ENCODE results near the gene RHOB.
A peak's percentile ranks its signal among the peaks of the same experiment; 100 is the strongest.
"Not testable (repeated sequence)": the region's sequence is repeated elsewhere in the genome, so short reads cannot be mapped to it uniquely, and the experiment has no call there.

RHOB gene

DNA sequence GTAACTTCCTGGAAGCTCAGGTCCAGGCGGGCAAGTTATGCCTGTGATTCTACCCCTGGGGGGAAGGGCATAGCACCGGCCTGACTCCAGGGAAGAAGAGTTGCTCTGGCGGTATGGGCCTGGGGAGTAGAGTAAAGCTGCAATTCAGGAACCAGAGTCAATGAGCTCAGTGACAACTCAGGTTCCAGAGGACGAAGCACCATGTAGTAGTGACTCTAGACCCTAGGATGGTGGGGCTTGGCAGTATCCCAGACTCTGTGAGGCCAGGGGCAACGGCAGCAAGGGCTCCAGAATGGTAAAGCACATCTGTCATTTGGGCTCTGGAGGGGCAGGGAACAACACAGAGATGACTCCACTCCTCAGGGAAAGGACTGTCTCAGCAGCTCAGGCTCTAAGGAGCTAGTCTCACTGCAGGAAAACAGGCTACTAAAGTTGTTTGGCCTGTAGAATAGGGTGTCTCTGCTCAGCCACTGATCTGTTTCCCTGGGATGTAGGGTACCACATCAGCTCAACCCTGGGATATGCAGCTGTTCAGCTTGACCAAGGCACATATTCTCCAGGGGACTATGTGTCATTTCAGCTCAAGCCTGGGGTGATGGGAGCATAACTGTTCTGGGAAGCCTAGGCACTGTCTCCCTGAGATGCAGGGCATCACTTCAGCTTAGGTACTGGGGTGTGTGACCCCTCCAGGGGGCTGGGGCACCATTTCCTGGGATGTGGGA is 36.2 kb upstream of the RHOB start:
- peaks cover 32 to 76% (median 43%) of the 10 kb centered on the region in 11 experiments for H3K9me3 ChIP-seq (replicated peaks in 1 of 11)
- no peak overlapping the region for H3K9ac ChIP-seq
- H3K36me3 ChIP-seq = peaks cover 0 to 6% (median 0%) of the 10 kb centered on the region in 11 experiments; a peak in 1 of 22 replicates
- H3K27me3 ChIP-seq = no peaks in the 10 kb centered on the region
- no peak overlapping the region for H3K27ac ChIP-seq
- TF ChIP-seq Cebpa-rat (IDR thresholded peaks at IDR 0.05) = no peak
- peak overlapping the region in 2 of 11 experiments; percentile 10 to 47; a peak in 2 of 22 replicates for H3K4me2 ChIP-seq
- no peak overlapping the region for H3K4me3 ChIP-seq
- no peaks in the 10 kb centered on the region for H4K20me1 ChIP-seq
- H3K4me1 ChIP-seq = peaks cover 4 to 32% (median 8%) of the 10 kb centered on the region in 10 experiments; a peak in 19 of 20 replicates

DNA sequence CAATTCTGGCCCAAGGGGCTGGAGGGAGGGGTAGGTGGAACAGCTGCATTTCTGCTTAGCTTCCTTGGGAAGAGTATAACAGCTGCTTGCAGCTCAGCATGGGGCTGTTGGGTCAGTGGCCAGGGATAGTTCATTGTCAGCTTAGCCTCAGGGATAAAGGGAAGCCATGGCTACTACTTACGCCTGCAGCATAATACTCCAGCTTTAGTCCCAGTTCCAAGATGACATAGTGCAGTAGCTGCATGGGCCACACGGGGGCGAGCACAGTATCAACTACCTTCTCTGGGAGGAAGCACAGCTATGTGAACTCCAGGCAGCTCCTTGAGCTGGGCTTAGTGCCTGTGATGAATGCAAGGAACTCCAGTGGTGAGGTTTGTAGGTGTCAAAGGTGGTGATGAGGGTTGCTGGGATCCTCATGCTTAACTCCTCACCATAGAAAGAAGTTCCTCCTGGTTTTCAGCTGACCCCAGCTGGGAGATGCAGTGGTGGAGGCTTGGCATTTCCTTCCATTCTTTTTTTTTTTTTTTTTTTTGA is 35.4 kb upstream of the RHOB start:
- no peak for TF ChIP-seq Cebpa-rat (IDR thresholded peaks at IDR 0.05)
- peak overlapping the region in 3 of 11 experiments; percentile 21 to 47 (median 36); a peak in 5 of 22 replicates for H3K4me2 ChIP-seq

DNA sequence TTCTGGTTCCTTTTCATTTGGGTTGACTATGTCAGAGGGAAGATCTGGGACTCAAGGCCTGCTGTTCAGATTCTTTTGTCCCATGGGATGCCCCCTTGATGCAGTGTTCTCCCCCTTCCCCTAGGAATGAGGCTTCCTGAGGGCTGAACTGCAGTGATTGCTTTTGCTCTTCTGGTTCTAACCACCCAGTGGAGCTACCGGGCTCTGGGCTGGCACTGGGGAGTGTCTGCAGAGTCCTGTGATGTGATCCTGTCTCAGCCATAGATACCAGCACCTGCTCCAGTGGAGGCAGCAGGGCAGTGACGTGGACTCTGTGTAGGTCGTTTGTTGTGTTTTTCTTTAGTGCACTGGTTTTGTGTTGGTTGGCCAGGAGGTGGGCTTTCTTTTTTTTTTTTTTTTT is 32.1 kb upstream of the RHOB start:
- Histone ChIP-seq H3K27ac (no peak overlapping the region), H4K20me1 (no peaks in the 10 kb centered on the region), H3K36me3 (peaks cover 0 to 6% (median 0%) of the 10 kb centered on the region in 11 experiments; a peak in 1 of 22 replicates), H3K4me3 (no peak overlapping the region), H3K4me1 (peaks cover 20 to 73% (median 25%) of the 10 kb centered on the region in 10 experiments), H3K9me3 (replicated peaks in 1 of 11) (peaks cover 8 to 54% (median 26%) of the 10 kb centered on the region in 11 experiments), H3K9ac (no peak overlapping the region), H3K4me2 (peak overlapping the region in 3 of 11 experiments; percentile 13 to 69 (median 54); a peak in 3 of 22 replicates), H3K27me3 (no peaks in the 10 kb centered on the region)
- TF ChIP-seq Cebpa-rat (IDR thresholded peaks at IDR 0.05) = no peak

More for the DNA sequence above, 35.4 kb upstream of the RHOB start:
- H3K36me3 ChIP-seq = peaks cover 0 to 6% (median 0%) of the 10 kb centered on the region in 11 experiments; a peak in 1 of 22 replicates
- H4K20me1 ChIP-seq = no peaks in the 10 kb centered on the region
- H3K4me1 ChIP-seq = peaks cover 11 to 39% (median 15%) of the 10 kb centered on the region in 10 experiments
- H3K4me3 ChIP-seq = no peak overlapping the region
- H3K9ac ChIP-seq = no peak overlapping the region
- no peaks in the 10 kb centered on the region for H3K27me3 ChIP-seq
- peaks cover 32 to 78% (median 45%) of the 10 kb centered on the region in 11 experiments for H3K9me3 ChIP-seq (replicated peaks in 1 of 11)
- no peak overlapping the region for H3K27ac ChIP-seq

DNA sequence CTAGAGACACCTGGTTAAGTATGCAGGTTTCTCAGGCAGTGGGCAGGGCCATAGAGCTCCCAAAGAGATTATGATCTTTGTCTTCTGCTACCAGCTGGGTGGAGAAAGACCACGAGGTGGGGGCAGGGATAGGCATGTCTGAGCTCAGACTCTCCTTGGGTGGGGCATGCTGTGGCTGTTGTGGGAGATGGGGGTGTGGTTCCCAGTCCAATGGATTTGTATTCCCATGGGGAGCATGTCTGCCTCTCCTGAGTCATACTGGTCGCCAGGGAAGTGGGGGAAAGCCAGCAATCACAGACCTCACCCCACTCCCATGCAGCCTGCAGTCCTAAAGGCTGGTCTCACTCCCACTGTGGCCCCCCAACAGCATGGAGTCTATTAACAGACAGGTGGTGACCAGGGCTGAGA is 31.4 kb upstream of the RHOB start:
- Histone ChIP-seq H3K4me2 (peak overlapping the region; percentile 28 to 83 (median 52); a peak in 18 of 22 replicates), H3K27me3 (no peaks in the 10 kb centered on the region), H3K4me3 (0 out of 20 replicates have a peak overlapping the region, but pooled peaks of 1 of the 10 experiments have one; percentile 8), H3K36me3 (peaks cover 0 to under 1% (median 0%) of the 10 kb centered on the region in 11 experiments; a peak in 1 of 22 replicates), H3K9ac (no peak overlapping the region), H3K4me1 (peaks cover 20 to 80% (median 25%) of the 10 kb centered on the region in 10 experiments), H3K9me3 (replicated peaks in 1 of 11) (peaks cover under 1 to 47% (median 19%) of the 10 kb centered on the region in 11 experiments), H3K27ac (peak overlapping the region in 4 of 11 experiments; percentile 23 to 60 (median 40); a peak in 5 of 22 replicates), H4K20me1 (no peaks in the 10 kb centered on the region)
- no peak for TF ChIP-seq Cebpa-rat (IDR thresholded peaks at IDR 0.05)

DNA sequence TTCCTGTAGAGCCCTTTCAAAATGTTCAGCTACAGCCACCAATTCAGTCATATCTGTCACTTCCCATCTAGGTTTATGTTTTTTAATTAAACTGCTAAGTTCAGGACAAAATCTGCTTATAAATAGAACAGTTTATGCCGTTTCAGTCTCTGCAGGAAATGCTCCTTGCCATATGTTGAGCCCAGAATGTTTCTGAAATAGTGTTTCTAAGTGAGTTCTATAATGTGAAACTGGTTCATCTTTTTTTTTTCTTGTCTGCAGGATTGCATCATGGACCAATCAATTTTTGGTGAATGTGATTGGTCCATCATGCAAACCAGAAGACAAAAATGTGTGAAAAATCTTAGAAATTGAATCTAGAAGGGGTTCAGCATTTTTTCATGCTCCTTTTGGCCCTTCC is 30.2 kb upstream of the RHOB start:
- Histone ChIP-seq H3K27me3 (no peaks in the 10 kb centered on the region), H4K20me1 (no peaks in the 10 kb centered on the region), H3K9me3 (replicated peaks in 1 of 11) (peaks cover 0 to 36% (median 14%) of the 10 kb centered on the region in 11 experiments; a peak in 17 of 22 replicates), H3K4me1 (peaks cover 20 to 81% (median 22%) of the 10 kb centered on the region in 10 experiments), H3K4me3 (no peak overlapping the region), H3K9ac (peak overlapping the region in 4 of 11 experiments; percentile 11 to 45 (median 41); a peak in 4 of 22 replicates), H3K27ac (peak overlapping the region in 5 of 11 experiments; percentile 26 to 61 (median 44); a peak in 7 of 22 replicates), H3K4me2 (peak overlapping the region; percentile 20 to 83 (median 54)), H3K36me3 (no peaks in the 10 kb centered on the region)
- TF ChIP-seq Cebpa-rat (IDR thresholded peaks at IDR 0.05) = 0 out of 22 replicates have a peak, but pooled peaks of 1 of the 11 experiments have one; percentile 49

DNA sequence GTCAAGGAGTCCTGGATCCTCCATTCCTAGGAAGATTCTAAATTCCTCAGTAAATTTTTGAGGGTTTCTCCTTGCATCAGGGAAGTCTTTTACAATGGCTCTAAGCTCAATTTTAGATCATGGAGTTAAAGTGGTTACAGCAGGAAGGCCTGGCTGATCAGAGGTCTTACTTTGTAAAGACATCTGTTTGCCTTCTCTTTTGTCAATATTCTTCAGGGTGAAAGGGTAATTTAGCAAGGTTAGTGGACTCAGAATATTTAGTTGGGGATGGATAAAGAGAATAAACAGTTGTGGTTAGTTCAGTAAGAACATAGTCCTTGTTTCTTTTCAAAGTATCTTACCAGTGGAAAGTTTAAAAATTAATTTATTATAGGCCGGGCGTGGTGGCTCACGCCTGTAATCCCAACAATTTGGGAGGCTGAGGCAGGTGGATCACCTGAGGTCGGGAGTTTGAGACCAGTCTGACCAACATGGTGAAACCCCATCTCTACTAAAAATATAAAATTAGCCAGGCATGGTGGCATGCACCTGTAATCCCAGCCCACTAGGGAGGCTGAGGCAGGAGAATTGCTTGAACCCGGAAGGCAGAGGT is 29.5 kb upstream of the RHOB start:
- H3K9ac ChIP-seq, H3K36me3 ChIP-seq, H4K20me1 ChIP-seq, H3K27me3 ChIP-seq, H3K4me3 ChIP-seq: not testable (repeated sequence)
- Histone ChIP-seq H3K4me1 (peaks cover 20 to 81% (median 22%) of the 10 kb centered on the region in 10 experiments), H3K9me3 (replicated peaks in 1 of 11) (peaks cover 0 to 30% (median 14%) of the 10 kb centered on the region in 11 experiments; a peak in 17 of 22 replicates), H3K4me2 (peak overlapping the region; percentile 20 to 83 (median 54); a peak in 21 of 22 replicates), H3K27ac (peak overlapping the region in 3 of 11 experiments; percentile 41 to 61 (median 60); a peak in 4 of 22 replicates)

DNA sequence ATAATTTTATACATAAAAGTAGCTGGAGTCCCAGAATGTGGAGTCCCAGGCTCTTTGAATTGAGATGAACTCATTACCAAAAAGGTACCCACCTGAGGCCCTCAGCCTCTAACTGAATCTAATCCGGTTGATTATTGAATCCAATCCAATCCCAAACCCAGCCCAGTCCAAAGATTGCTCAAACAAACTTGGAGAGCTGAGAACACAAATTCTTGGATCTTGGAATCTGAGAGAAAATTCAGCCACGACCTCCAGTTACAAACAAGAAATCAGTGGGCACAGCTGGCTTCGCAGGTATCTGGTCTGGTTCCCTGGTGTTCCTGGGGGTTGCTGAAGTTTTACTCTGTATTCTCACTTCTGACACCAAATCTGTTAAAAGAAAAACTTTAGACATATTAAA is 28.4 kb upstream of the RHOB start:
- TF ChIP-seq Cebpa-rat (IDR thresholded peaks at IDR 0.05) = no peak
- Histone ChIP-seq H3K27ac (peak overlapping the region in 2 of 11 experiments; percentile 61 to 65; a peak in 2 of 22 replicates), H4K20me1 (no peaks in the 10 kb centered on the region), H3K36me3 (no peaks in the 10 kb centered on the region), H3K4me1 (peaks cover 20 to 89% (median 29%) of the 10 kb centered on the region in 10 experiments), H3K4me3 (no peak overlapping the region), H3K4me2 (peak overlapping the region in 3 of 11 experiments; percentile 29 to 92 (median 69); a peak in 4 of 22 replicates), H3K9me3 (replicated peaks in 1 of 11) (peaks cover 0 to 24% (median 14%) of the 10 kb centered on the region in 11 experiments; a peak in 16 of 22 replicates), H3K27me3 (no peaks in the 10 kb centered on the region), H3K9ac (peak overlapping the region in 1 of 11 experiments; percentile 32; a peak in 1 of 22 replicates)

DNA sequence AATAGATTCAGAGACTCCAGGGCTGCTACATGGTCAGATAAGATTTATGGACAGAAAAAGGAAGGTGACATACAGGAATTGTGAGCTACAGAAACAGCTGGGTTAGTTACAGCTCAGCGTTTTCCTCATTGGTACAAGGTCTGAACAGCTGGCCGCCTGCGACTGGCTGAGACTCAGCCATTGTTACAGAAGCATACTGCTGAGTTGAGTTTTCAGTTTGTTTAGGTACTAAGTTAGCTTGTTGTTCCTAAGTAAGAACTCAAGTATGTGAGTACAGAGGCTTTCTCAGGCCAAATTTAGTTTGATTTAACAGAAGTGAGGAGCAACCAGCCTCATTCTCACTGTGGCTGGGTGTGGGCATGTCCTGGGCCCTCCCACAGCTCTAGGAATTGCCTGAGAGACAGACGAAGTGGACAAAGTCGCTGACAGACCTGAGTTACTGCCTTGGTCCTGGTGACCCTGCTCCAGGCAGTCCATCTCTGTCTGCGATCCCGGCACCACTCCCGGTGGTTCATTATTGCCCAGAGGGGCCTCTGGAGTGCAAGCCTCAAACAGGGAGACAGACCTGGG is 27.8 kb upstream of the RHOB start:
- H3K36me3 ChIP-seq = no peaks in the 10 kb centered on the region
- H3K4me3 ChIP-seq = no peak overlapping the region
- H3K27ac ChIP-seq = peak overlapping the region in 4 of 11 experiments; percentile 18 to 65 (median 58); a peak in 6 of 22 replicates
- H3K9me3 ChIP-seq (replicated peaks in 1 of 11) = peaks cover 0 to 21% (median 14%) of the 10 kb centered on the region in 11 experiments; a peak in 16 of 22 replicates
- H3K4me1 ChIP-seq = peaks cover 25 to 95% (median 34%) of the 10 kb centered on the region in 10 experiments
- H3K9ac ChIP-seq = peak overlapping the region in 2 of 11 experiments; percentile 0 to 18; a peak in 2 of 22 replicates
- H3K4me2 ChIP-seq = peak overlapping the region in 3 of 11 experiments; percentile 29 to 92 (median 69); a peak in 6 of 22 replicates
- TF ChIP-seq Cebpa-rat (IDR thresholded peaks at IDR 0.05) = no peak
- H4K20me1 ChIP-seq = no peaks in the 10 kb centered on the region
- H3K27me3 ChIP-seq = no peaks in the 10 kb centered on the region

Data from BLaER1 treated with 17β-estradiol and CSF1 and Interleukin-3, amounts not matched to agents 10 nM and 100 nM (cell line).